HepG2 (cell line): Measurements from ENCODE around the gene SLC38A2. TPM values are rescaled to one million over a fixed set of nuclear protein-coding genes. Genes with fewer than 3 reads are reported as not detected.

Experiments
- JARID2 ChIP-seq: sonication (generic); formaldehyde crosslinking; IDR thresholded peaks from 2 replicates; pipeline ENCODE4 v1.8.1; 2023; ENCODE audit warnings: missing genetic modification reagents, inconsistent platforms; ENCODE audit not compliant: insufficient replicate concordance
- MEIS2 ChIP-seq: sonication (generic); formaldehyde crosslinking; IDR thresholded peaks from 2 replicates; pipeline ENCODE4 v1.9.0; 2021; ENCODE audit warnings: mild to moderate bottlenecking, missing genetic modification reagents
- NAIF1 ChIP-seq: sonication (generic); formaldehyde crosslinking; IDR thresholded peaks from 2 replicates; pipeline ENCODE4 v1.5.0; 2020; ENCODE audit warnings: mild to moderate bottlenecking, missing genetic modification reagents, borderline replicate concordance
- PRDM4 ChIP-seq: sonication (generic); formaldehyde crosslinking; IDR thresholded peaks from 2 replicates; pipeline ENCODE4 v1.9.0; 2021; ENCODE audit warnings: missing genetic modification reagents, borderline replicate concordance
- TAF1 ChIP-seq: sonication (generic); formaldehyde crosslinking; IDR thresholded peaks from 2 replicates; pipeline ENCODE4 v1.4.0; 2020; ENCODE audit warnings: missing genetic modification reagents
- ZBTB20 ChIP-seq: sonication (generic); formaldehyde crosslinking; IDR thresholded peaks from 2 replicates; pipeline ENCODE4 v1.8.1; 2023; ENCODE audit warnings: missing genetic modification reagents, low read depth, mild to moderate bottlenecking, borderline replicate concordance
- ZBTB42 ChIP-seq: sonication (generic); formaldehyde crosslinking; IDR thresholded peaks from 2 replicates; pipeline ENCODE4 v1.5.0; 2020; ENCODE audit warnings: mild to moderate bottlenecking, missing genetic modification reagents
- ZBTB7A ChIP-seq: sonication (generic); formaldehyde crosslinking; IDR thresholded peaks from 2 replicates; pipeline ENCODE4 v1.8.0; 2022; ENCODE audit warnings: mild to moderate bottlenecking, missing genetic modification reagents
- ZNF333 ChIP-seq: sonication (generic); formaldehyde crosslinking; IDR thresholded peaks from 2 replicates; pipeline ENCODE4 v1.4.0; 2020; ENCODE audit warnings: mild to moderate bottlenecking, missing genetic modification reagents, borderline replicate concordance
- ZNF441 ChIP-seq: sonication (generic); formaldehyde crosslinking; IDR thresholded peaks from 2 replicates; pipeline ENCODE4 v1.7.0; 2021; ENCODE audit warnings: missing genetic modification reagents, borderline replicate concordance
- ZNF883 ChIP-seq: sonication (generic); formaldehyde crosslinking; IDR thresholded peaks from 2 replicates; pipeline ENCODE4 v1.5.1; 2020; ENCODE audit warnings: mild to moderate bottlenecking, missing genetic modification reagents; ENCODE audit errors: not compliant biosample characterization
- polyA plus RNA-seq, 8 experiments: library from polyadenylated mRNA; depleted of rRNA in 3 of 8; stranded (reverse) in 7 of 8; unstranded in 1 of 8; fragments of >200 nt; fragmentation: Illumina TruSeq in 4 of 8; extraction: Trizol in 4 of 8; gene quantifications; 2 replicates each; pipeline versions ENCODE4 v1.2.1 to v1.2.3, GENCODE V29; 2011 to 2016; ENCODE audit warnings: low read depth in 4 of 8, missing spikeins in 1 of 8, mixed read lengths in 1 of 8; ENCODE audit not compliant: insufficient read depth in 1 of 8
- total RNA-seq, 5 experiments: library from RNA; depleted of rRNA; stranded (reverse); fragments of >200 nt; fragmentation: Illumina TruSeq; extraction: Trizol; gene quantifications; 2 replicates each; pipeline ENCODE4 v1.2.3, GENCODE V29; 2016; ENCODE audit warnings: low read depth in 1 of 5
- TF ChIP-seq, protein P1 (sequence below): sonication (generic); formaldehyde crosslinking; IDR thresholded peaks from 2 replicates; pipeline ENCODE4 v1.8.0; 2022; ENCODE audit warnings: missing genetic modification reagents, mild to moderate bottlenecking, borderline replicate concordance
- TF ChIP-seq, protein P2 (sequence below): sonication (generic); formaldehyde crosslinking; IDR thresholded peaks from 2 replicates; pipeline ENCODE4 v1.8.0; 2022; ENCODE audit warnings: missing genetic modification reagents, low read depth, mild to moderate bottlenecking, borderline replicate concordance
- TF ChIP-seq, protein P3 (sequence below): sonication (generic); formaldehyde crosslinking; conservative IDR thresholded peaks from 2 replicates; pipeline ENCODE4 v1.8.1; 2023; ENCODE audit warnings: missing genetic modification reagents

SLC38A2 gene
- total and polyA plus RNA-seq, 2 of the 13 experiments (the other 11 are each of a cell fraction or from before 2014, with no cell fraction given) = 368 to 880 TPM

DNA sequence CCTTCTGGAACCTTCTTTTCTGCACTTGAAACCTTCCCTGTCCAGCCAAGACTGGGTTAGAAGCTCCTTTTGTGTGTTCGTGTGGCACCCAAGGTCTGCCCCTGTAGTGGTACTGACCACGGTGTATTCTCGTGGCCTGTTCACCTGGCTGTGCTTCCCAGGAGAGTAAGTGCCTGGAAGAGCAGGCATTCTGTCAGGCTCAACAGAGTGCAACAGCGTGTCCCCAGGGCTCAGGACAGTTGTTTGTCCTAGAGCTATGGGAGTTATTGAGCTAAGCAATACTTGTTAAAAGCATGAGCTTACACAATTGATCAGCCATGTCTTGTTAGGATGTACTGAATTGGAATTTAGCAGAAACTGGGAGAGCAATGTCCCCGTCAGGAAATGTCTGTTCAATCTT lies 12.9 kb upstream of the SLC38A2 start (continued):
- TF ChIP-seq JARID2 (CRISPR knock-in tag) (no peak), PRDM4 (CRISPR knock-in tag) (no peak), ZBTB7A (CRISPR knock-in tag) (no peak), NAIF1 (CRISPR knock-in tag) (no peak), MEIS2 (CRISPR knock-in tag) (no peak), ZNF883 (CRISPR knock-in tag) (no peak), TAF1 (peak; percentile 39; the same call in 1 of the 2 replicates), ZNF333 (CRISPR knock-in tag) (no peak), ZNF441 (CRISPR knock-in tag) (0 out of 2 replicates have a peak, but pooled peaks have one; percentile 33), ZBTB42 (CRISPR knock-in tag) (no peak), ZBTB20 (peak; percentile 33; the same call in 1 of the 2 replicates)
- TF ChIP-seq, protein P1, sequence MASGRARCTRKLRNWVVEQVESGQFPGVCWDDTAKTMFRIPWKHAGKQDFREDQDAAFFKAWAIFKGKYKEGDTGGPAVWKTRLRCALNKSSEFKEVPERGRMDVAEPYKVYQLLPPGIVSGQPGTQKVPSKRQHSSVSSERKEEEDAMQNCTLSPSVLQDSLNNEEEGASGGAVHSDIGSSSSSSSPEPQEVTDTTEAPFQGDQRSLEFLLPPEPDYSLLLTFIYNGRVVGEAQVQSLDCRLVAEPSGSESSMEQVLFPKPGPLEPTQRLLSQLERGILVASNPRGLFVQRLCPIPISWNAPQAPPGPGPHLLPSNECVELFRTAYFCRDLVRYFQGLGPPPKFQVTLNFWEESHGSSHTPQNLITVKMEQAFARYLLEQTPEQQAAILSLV (CRISPR knock-in tag) = no peak
- TF ChIP-seq, protein P2, sequence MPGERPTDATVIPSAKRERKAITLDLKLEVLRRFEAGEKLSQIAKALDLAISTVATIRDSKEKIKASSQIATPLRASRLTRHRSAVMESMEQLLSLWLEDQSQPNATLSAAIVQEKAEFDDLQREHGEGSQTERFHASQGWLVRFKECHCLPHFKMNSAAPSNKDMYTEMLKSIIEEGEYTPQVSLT (CRISPR knock-in tag) = no peak
- TF ChIP-seq, protein P3, sequence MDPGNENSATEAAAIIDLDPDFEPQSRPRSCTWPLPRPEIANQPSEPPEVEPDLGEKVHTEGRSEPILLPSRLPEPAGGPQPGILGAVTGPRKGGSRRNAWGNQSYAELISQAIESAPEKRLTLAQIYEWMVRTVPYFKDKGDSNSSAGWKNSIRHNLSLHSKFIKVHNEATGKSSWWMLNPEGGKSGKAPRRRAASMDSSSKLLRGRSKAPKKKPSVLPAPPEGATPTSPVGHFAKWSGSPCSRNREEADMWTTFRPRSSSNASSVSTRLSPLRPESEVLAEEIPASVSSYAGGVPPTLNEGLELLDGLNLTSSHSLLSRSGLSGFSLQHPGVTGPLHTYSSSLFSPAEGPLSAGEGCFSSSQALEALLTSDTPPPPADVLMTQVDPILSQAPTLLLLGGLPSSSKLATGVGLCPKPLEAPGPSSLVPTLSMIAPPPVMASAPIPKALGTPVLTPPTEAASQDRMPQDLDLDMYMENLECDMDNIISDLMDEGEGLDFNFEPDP (CRISPR knock-in tag) = no peak
